Gastrocnemius medialis (tissue), 4 donors: ENCODE data around the gene MAD1L1.

Experiments
- CTCF ChIP-seq, 5 experiments: fragments of 450-650 bp in 3 of 5; fragments of 200-600 bp in 2 of 5; sonication (generic) in 2 of 5; IDR thresholded peaks in 4 of 5; conservative IDR thresholded peaks in 1 of 5; 1 replicate in 4 of 5; 2 replicates in 1 of 5; pipeline ENCODE4 v1.5.1; 2016 to 2019; ENCODE audit warnings: antibody characterized with exemption in 5 of 5, mild to moderate bottlenecking in 3 of 5, moderate library complexity in 3 of 5
- POLR2A ChIP-seq, 2 donors: fragments of 450-650 bp; IDR thresholded peaks; one replicate each; pipeline ENCODE4 v1.6.1; 2017; ENCODE audit warnings: antibody characterized with exemption in 2 of 2, mild to moderate bottlenecking in 2 of 2, moderate library complexity in 2 of 2

DNA sequence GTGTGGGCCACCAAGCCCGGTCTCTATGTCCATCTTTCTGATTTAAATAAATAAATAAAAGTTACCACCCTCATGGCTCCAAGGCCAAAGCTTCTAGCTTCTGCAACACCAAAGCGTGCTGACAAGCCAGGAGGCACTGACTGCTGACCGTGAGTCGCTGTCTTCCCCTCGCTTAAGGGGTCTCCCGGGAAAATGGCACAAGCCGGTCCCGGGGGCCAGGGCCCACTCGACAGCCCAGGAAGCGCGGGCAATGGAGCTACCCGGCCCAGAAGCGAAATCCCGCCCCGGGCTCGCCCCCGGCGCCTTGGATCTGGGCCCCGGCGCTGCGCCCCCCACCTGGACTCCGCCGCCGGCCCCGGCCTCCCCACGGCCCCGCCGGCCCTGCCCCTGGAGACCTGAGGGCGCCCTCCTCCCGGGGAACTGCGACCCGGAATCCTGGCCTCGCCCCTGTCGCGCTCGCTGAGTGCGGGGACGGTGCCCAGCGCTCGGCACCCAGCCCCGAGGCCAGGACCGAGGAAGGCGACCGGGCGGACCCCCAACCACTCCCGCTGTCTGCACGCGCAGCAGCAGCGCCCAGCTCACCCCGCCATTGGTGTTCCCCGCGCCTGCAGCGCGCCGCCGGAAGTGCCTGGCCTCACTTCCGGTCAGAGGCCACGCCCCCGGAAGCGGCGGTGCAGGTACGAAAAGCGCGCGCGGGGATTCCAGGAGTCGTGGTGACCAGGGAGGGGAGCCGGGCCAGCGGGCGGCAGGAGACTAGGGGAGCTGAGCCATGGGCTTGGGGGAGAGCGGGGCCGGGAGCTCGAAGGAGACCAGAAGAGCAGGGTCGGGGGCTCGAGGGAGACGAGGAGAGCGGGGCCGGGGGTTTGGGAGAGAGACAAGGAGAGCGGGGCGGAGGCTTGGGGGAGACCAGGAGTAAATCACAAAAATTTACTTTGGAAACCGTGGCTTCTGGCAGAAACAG, 9.1 kb upstream of the MAD1L1 start, which contains the start of the genes MRM2 and NUDT1:
- TF ChIP-seq CTCF (IDR thresholded peaks at IDR 0.05 in 4 of 5, conservative IDR thresholded peaks at IDR 0.05 in 1 of 5) (no peak), POLR2A (IDR thresholded peaks at IDR 0.05) (peak; percentile 39 to 57)
